Stimulated activated CD4-positive, alpha-beta T cell treated with anti-CD3 and anti-CD28 coated beads, Interleukin-1b, Interleukin-23, amount 100 ng/mL, for 24 hours (primary cell): ENCODE results near the gene GAR1.
"Not testable (repeated sequence)": the region's sequence is repeated elsewhere in the genome, so short reads cannot be mapped to it uniquely, and the experiment has no call there.

Source experiments
- DNase-seq, 4 experiments: peaks; one replicate each; pipeline ENCODE4 v3.0.0-alpha.2; 2020; ENCODE audit warnings: low read depth in 4 of 4, low spot score in 1 of 4

GAR1 gene

DNA sequence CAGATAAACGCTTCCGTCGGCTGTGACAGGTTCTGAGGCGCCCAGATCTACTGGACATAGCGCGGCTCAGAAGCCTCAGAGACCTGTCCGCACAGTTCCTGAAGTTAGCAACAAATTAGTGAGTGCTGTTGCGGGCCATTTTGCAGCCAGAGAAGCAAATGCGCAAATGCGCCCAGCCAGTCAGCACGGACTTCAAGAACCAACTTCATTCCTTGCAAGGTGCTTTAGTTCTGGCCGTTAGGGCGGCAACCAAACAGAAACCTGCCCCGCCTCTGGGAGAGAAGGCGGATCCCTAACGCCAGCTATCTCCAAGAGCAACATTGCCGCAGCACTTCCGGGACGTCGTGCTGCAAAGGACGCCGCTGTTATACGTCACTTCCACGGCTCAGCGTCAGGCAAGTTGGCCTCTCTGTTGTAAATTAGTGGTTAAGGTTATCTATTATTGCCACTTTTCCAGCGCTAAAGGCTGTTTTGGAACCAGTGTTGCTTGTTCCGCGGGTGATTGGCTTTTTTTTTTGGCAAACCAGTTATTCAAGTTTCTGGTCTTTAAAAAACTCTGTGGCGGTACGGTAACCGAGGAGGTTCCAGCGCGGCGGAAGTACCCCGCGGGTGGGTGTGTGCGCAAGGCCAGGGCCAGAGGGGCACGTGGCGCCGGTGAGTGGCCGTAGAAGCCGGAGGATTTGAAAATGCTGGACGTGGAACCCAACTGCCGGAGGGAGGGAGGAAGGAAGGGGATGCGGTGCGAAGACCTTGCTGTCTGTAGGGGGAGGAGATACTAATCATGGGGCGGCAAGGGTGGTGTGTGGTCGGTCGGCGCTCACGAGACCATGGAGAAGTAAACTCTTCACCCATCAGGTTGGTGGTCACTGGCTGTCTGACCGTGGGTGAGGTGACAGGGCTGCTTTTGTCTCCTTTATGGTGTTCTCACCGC is at the start of gene GAR1:
GAR1 (plus strand) TSS at position 612 of the 931 bp plus-strand sequence. CDS start 403 bp downstream, outside the sequence.
- peak; percentile 64 to 85 (median 76) for DNase-seq

DNA sequence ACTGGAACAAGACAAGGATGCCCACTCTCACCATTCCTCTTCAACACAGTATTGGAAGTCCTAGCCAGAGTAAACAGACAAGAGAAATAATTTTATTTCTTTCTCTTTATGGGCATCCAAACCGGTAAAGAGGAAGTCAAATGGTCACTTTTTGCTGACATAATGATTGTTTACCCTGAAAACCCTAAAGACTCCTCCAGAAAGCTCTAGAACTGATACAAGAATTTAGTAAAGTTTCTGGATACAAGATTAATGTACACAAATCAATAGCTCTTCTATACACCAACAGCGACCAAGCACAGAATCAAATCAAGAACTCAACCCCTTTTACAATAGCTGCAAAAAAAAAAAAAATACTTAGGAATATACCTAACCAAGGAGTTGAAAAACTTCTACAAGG is 33.5 kb upstream of the GAR1 start:
- not testable (repeated sequence) for DNase-seq

DNA sequence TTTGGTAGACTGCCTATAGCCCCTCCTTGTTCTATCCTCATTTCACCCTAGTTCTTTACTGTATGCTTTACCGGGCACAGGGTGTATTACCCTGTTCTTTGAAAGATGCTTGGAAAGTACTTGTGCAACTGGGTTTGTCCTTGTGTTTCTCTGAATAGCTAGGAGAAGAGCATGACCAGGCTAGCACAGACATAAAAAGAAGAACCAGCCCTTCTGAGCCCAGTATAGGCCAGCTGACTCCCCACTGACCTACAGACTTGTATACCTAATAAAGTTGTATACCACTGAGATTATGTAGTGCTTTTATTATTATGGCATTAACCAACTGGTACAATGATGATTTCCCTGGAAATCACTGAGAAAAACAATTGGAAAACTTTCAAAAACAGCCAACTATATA is 28.7 kb upstream of the GAR1 start:
- no peak for DNase-seq

DNA sequence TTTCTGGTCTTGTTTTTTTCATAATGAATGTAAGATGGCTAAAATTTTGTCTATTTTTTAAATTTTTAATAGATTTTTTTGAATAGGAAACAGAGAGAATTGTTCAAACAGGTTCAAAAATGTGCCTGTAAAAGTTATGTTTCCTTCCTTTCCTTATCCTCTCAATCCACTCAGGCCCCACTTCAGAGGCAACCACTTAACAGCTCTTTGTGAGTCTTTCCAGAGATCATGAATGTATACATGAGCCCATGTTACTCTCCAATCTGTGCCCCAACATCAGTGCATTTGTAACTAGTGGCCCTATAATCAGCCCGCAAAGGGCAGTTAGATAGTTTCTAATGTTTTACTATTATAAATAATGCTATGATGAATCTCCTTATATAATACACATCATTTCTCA is 27.8 kb upstream of the GAR1 start:
- no peak for DNase-seq

DNA sequence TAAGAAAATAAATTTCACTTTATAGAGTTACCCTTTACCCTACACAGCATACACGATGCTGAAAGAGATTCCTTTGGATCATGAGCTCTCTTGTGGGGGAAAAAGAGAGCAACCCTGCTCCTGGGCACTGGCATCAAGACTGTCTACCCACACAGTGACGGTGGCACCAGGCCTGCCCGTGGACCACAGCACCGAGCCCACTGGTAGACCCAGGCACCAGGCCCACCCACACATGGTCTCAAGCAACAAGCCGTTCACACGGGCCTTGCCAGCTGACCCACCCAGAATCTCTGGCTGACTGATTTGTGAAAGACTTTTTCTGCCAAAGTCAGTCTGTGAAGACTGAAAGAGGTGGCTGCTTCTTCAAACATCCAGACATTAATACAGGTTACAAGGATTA is 20.5 kb upstream of the GAR1 start:
- no peak for DNase-seq

GRCh38 chr4:109798866-109799265 is 16.7 kb upstream of the GAR1 start:
- no peak for DNase-seq

DNA sequence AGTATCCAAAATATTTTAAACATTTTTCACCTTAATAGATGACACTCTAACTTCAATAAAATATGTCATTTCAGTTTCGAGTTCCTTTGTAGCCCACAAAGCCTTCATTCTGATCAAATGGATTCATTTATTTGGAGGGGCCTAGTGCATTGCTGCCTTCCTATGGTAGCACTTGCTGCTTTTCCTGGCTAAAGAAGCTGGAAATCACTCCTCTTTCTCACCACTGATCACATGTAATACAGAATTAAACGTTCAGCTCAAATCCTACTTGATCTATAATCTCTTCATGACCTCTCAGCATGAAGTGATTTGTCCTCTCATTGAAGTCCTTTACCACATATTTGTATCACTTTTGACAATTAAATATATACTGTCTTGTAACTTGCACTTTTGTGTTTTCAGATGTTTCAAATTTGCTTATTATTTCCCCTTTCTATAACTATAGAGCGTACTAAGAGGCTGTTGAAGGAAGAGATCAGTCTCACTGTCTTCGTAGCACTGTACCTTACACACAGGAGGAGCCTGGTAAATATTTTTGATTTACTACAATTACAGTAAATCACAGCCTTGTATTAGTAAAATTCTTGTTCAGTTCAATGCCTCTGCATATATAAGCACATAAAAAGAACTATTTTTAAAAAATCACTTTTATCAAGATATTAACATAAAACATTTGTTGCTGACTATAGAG is 14.3 kb upstream of the GAR1 start:
- DNase-seq: no peak

DNA sequence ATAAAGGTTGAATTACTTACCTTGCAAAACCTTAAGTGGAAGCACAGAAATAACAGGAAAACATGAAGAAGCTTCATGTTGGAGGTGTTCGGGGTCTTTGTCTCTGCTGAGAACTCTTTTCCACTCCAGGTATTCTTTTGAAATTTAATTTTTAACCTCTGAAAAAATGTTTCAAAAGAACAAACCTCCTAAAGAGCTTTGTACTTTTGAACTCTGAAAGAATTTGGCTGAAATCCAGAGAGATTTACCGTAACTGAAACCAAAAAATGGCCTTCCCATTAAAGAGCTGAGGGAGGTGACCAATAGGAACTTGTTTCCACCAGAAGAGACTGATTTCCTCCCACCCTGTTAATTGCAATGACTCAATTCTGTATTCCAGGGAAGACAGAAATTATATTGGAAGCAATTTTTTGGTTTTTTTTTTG is 13.7 kb upstream of the GAR1 start, which contains the start of gene CFI:
CFI (minus strand) TSS at position 105 of the 425 bp plus-strand sequence; CDS start at position 77, 28 bp downstream.
- no peak for DNase-seq

GRCh38 chr4:109803924-109804571 is 11.5 kb upstream of the GAR1 start:
- DNase-seq: no peak

- DNase-seq: no peak
These were observed 5.9 kb upstream of the GAR1 start for GRCh38 chr4:109809655-109810054.

GRCh38 chr4:109810552-109811387 is 4.8 kb upstream of the GAR1 start:
- DNase-seq: no peak

GRCh38 chr4:109811707-109812106 is 3.9 kb upstream of the GAR1 start:
- no peak for DNase-seq

DNA sequence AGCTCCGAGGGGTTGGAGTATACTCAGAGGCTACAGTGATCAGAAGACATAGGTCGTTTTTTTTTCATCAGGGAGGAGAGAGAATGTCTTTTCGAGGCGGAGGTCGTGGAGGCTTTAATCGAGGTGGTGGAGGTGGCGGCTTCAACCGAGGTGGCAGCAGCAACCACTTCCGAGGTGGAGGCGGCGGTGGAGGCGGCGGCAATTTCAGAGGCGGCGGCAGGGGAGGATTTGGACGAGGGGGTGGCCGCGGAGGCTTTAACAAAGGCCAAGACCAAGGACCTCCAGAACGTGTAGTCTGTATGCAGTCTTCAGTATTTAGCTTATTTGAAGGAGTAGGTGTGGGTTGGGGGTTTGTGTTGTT is 500 bp downstream of the GAR1 start:
- DNase-seq: peak in 3 of 4 experiments; percentile 1 to 21 (median 20)

- no peak for DNase-seq
These were observed 1.3 kb downstream of the GAR1 start for GRCh38 chr4:109816894-109817293.

DNA sequence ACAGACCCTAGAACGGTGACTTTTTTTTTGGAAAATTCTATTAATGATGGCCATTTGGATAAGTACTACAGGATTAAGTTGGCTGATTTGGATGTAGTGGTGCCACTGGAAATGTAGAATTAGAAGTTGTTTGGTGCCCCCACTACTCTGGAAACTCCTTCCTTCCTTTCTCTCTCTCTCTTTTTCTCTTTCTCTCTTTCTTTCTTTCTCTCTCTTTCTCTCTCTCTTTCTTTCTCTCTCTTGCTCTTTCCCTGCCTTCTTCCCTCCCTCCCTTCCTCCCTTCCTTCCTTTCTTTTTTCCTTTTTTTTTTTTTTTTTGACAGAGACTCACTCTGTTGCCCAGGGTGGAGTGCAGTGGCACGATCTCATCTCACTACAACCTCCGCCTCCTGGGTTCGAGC is 2.7 kb downstream of the GAR1 start:
- no peak for DNase-seq

DNA sequence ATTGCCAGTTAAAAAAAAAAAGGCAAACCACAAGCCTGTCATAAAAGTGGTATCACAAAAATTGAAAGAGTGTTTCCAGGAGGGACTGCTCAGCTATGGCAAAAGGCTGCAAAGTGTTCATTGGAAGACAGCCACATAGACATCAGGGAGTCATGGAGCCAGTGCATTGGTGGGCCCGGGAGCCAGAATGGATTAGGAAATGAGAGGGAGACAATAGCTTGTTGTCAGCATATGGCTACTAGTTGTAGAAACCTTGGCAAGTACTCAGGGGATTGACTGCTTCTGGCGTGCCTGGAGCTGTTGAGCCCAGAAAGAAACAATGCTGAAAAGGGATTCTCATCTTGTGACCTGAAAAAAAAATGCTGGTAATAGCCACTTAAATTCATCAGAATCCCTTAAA is 5.0 kb downstream of the GAR1 start:
- DNase-seq: no peak

DNA sequence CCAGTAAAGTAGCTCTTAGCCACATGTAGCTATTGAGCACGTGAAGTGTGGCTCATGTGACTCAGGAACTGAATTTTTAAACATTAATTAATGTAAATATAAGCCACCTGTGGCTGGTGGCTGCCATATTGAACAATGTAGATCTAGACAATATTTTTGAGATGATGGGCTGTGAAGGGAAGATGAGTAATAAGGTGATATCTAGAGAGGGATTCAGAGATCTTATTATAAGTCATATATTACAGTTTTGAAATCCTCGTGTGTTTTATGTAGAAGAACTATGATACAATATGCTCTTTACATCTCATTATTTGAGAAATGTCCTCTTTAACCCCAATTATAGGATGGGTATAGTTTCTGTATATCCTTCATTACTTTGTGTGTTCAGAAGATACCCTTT is 5.6 kb downstream of the GAR1 start:
- DNase-seq: no peak

DNA sequence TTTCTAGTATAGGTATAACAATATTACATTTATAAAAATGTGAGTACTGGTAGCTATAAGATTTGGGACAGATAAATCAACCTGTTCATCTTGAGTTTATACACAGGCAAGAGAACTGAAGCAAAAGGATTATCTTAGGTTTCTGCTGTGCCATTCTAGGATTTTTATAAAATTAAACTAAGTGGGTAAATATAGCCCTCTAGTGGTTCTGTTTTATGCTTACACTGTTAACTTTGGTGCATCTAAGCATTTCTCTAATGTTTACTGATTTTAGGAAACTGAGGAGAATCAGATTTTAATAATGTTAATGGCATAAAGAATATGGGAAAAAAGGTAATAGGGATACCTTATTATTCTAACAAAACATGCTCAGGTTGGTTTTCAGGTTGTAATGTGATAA is 11.2 kb downstream of the GAR1 start:
- DNase-seq: no peak

DNA sequence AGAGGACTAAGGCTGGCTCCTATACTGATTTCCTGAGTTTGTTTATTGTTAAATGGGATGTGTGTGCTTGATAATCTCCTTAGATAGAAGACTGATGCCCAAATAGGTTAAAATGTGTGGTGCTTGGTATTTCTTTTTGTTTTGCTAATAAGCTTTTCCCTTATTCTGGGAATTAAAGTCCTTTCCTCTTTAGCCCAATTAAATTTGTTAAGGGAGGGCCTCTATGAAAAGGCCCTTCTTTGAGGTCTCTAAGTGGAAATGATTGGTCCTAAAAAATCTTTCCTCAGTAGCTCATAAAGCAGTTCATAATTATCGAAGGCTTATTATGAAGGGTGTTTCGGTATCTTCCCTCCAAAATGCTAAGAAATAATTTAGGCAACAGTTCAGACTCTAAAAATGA is 12.1 kb downstream of the GAR1 start, which contains the start of gene RRH:
RRH (plus strand) TSS at position 301 of the 400 bp plus-strand sequence; CDS start at position 357, 56 bp downstream.
- no peak for DNase-seq

- no peak for DNase-seq
These were observed 18.2 kb downstream of the GAR1 start for GRCh38 chr4:109833756-109834155.

DNA sequence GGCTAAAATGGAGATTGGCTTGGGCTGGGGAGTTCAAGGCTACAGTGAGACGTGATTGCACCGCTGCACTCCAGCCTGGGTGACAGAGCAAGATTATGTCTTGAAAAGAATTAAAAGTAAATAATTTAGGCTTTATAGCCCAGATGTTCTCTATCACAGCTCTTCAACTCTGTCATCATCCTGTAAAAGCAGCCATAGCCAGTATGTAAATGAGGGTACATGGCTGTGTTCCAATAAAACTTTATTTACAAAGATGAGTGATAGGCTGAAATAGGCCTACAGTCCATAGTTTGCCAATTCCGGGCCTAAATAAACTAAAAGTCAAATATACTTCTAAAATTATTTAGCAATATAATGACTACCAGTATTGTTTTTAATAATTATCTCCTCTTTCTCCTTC is 21.4 kb downstream of the GAR1 start:
- no peak for DNase-seq
